Breast epithelium (tissue), 4 donors: ENCODE data around the gene GFOD2. TPM values are rescaled to one million over a fixed set of nuclear protein-coding genes. Genes with fewer than 3 reads are reported as not detected.
A peak's percentile ranks its signal among the peaks of the same experiment; 100 is the strongest.

Experiments
- DNase-seq, 2 donors: peaks; one replicate each; pipeline ENCODE4 v3.0.0-alpha.2; 2019; ENCODE audit warnings: low spot score in 2 of 2
- H3K27ac ChIP-seq, 2 donors: fragments of 200-600 bp; sonication (generic) in 1 of 2; one replicate each; pipeline ENCODE4 v1.5.1; 2016 to 2019; ENCODE audit warnings: mild to moderate bottlenecking in 1 of 2
- H3K27me3 ChIP-seq, 2 donors: fragments of 200-600 bp; sonication (generic) in 1 of 2; one replicate each; pipeline versions ENCODE4 v1.5.1 to v1.6.0; 2017 to 2019; ENCODE audit warnings: control low read depth in 1 of 2, mild to moderate bottlenecking in 1 of 2
- H3K36me3 ChIP-seq: fragments of 200-600 bp; one replicate; pipeline ENCODE4 v1.5.1; 2019
- H3K4me1 ChIP-seq, 2 donors: fragments of 200-600 bp; sonication (generic); one replicate each; pipeline ENCODE4 v1.5.1; 2016 to 2019; ENCODE audit warnings: control low read depth in 1 of 2
- H3K4me3 ChIP-seq, 3 donors: fragments of 200-600 bp; sonication (generic); 1 replicate in 2 of 3; 2 replicates in 1 of 3; pipeline ENCODE4 v1.5.1; 2016 to 2019; ENCODE audit warnings: mild to moderate bottlenecking in 3 of 3, moderate library complexity in 2 of 3
- H3K9me3 ChIP-seq, 2 donors: fragments of 200-600 bp; sonication (generic) in 1 of 2; one replicate each; pipeline ENCODE4 v1.5.1; 2016 to 2019; ENCODE audit warnings: control low read depth in 1 of 2
- CTCF ChIP-seq, 3 donors: fragments of 450-650 bp; IDR thresholded peaks; one replicate each; pipeline ENCODE4 v1.5.1; 2016 to 2017; ENCODE audit warnings: antibody characterized with exemption in 3 of 3, mild to moderate bottlenecking in 3 of 3, moderate library complexity in 3 of 3
- POLR2A ChIP-seq: fragments of 450-650 bp; IDR thresholded peaks from one replicate; pipeline ENCODE4 v1.6.1; 2016; ENCODE audit warnings: antibody characterized with exemption, mild to moderate bottlenecking, moderate library complexity
- POLR2AphosphoS5 ChIP-seq, 3 donors: sonication (generic); formaldehyde crosslinking; IDR thresholded peaks; one replicate each; pipeline ENCODE4 v1.6.1; 2017; ENCODE audit warnings: antibody characterized with exemption in 3 of 3
- intact Hi-C: fragments of 100-400 bp; cut with DNase I; formaldehyde crosslinking; loops from one replicate; pipeline ENCODE4 v1.15.1; 2023; ENCODE audit warnings: low total_unique reads
- total RNA-seq, 3 donors: library from RNA; depleted of rRNA; stranded (reverse); fragments of >200 nt; gene quantifications; one replicate each; pipeline ENCODE4 v1.1.0, GENCODE V29; 2016

GFOD2 gene
- total RNA-seq, 3 donors from 2014 or later: 11.4 to 22.0 (median 21.4) TPM

- Histone ChIP-seq H3K4me3 (no peak overlapping the region), H3K27ac (no peak overlapping the region), H3K9me3 (no peaks in the 10 kb centered on the region), H3K27me3 (no peaks in the 10 kb centered on the region), H3K36me3 (no peaks in the 10 kb centered on the region), H3K4me1 (no peaks in the 10 kb centered on the region)
- no peak for TF ChIP-seq POLR2A
- TF ChIP-seq CTCF (IDR thresholded peaks at IDR 0.05): no peak
- TF ChIP-seq POLR2AphosphoS5 (IDR thresholded peaks at IDR 0.05): no peak
- intact Hi-C loops: no loop called here
- DNase-seq: no peak
Measured at GRCh38 chr16:67727521-67728485, 8.7 kb upstream of the GFOD2 start.

- TF ChIP-seq POLR2A (no peak), CTCF (IDR thresholded peaks at IDR 0.05) (no peak), POLR2AphosphoS5 (IDR thresholded peaks at IDR 0.05) (no peak)
- H3K27me3 ChIP-seq: no peaks in the 10 kb centered on the region
- intact Hi-C loops: no loop called here
- H3K9me3 ChIP-seq: no peaks in the 10 kb centered on the region
- H3K27ac ChIP-seq: peak overlapping the region in 1 of 2 donors; percentile 38
- H3K4me3 ChIP-seq: no peak overlapping the region
- H3K36me3 ChIP-seq: no peaks in the 10 kb centered on the region
- H3K4me1 ChIP-seq: no peaks in the 10 kb centered on the region
- no peak for DNase-seq
Measured at GRCh38 chr16:67726106-67727034, 7.3 kb upstream of the GFOD2 start.

- Histone ChIP-seq H3K27ac (peak overlapping the region in 1 of 2 donors; percentile 19), H3K9me3 (no peaks in the 10 kb centered on the region), H3K4me3 (no peak overlapping the region), H3K27me3 (no peaks in the 10 kb centered on the region), H3K36me3 (no peaks in the 10 kb centered on the region), H3K4me1 (peaks cover 0 to 5% of the 10 kb centered on the region in 2 donors)
- DNase-seq: no peak
- intact Hi-C loops: no loop called here
- TF ChIP-seq CTCF (IDR thresholded peaks at IDR 0.05) (no peak), POLR2AphosphoS5 (IDR thresholded peaks at IDR 0.05) (no peak), POLR2A (no peak)
Measured at GRCh38 chr16:67723911-67724305, 4.8 kb upstream of the GFOD2 start.

GRCh38 chr16:67723151-67723910, 4.2 kb upstream of the GFOD2 start:
- intact Hi-C loops: no loop called here
- no peaks in the 10 kb centered on the region for H3K9me3 ChIP-seq
- H3K27me3 ChIP-seq: no peaks in the 10 kb centered on the region
- no peak overlapping the region for H3K4me3 ChIP-seq
- peak in 1 of 2 donors; percentile 24 for DNase-seq
- no peak for TF ChIP-seq CTCF (IDR thresholded peaks at IDR 0.05)
- no peak for TF ChIP-seq POLR2AphosphoS5 (IDR thresholded peaks at IDR 0.05)
- TF ChIP-seq POLR2A: no peak
- no peaks in the 10 kb centered on the region for H3K36me3 ChIP-seq
- peaks cover 0 to 5% of the 10 kb centered on the region in 2 donors for H3K4me1 ChIP-seq
- H3K27ac ChIP-seq: peak overlapping the region in 1 of 2 donors; percentile 19
